NCI-H1694 treated with DMSO at 0.1 percent for 48 hours (cell line): ENCODE results near the gene SCG2.
"Not testable (repeated sequence)": the region's sequence is repeated elsewhere in the genome, so short reads cannot be mapped to it uniquely, and the experiment has no call there.

Experiments
- DNase-seq: peaks from one replicate; lab custom pipeline; 2025; lab: John Stamatoyannopoulos, UW

SCG2 gene

GRCh38 chr2:223612501-223612900, 10.3 kb upstream of the SCG2 start:
- DNase-seq, result no peak

- DNase-seq, result no peak
Measured at GRCh38 chr2:223611061-223611460, 8.9 kb upstream of the SCG2 start.

GRCh38 chr2:223607476-223607875, 5.3 kb upstream of the SCG2 start:
- no peak for DNase-seq

GRCh38 chr2:223606946-223607345, 4.8 kb upstream of the SCG2 start:
- no peak for DNase-seq

GRCh38 chr2:223604231-223604630, 2.1 kb upstream of the SCG2 start:
- DNase-seq, result no peak

- DNase-seq, result no peak
Measured at GRCh38 chr2:223602972-223603371, 811 bp upstream of the SCG2 start.

GRCh38 chr2:223601018-223601417, 1.1 kb downstream of the SCG2 start:
- no peak for DNase-seq

GRCh38 chr2:223599640-223600380, 2.4 kb downstream of the SCG2 start:
- DNase-seq, result no peak

GRCh38 chr2:223598994-223599639, 3.0 kb downstream of the SCG2 start:
- DNase-seq, result peak; percentile 33

GRCh38 chr2:223597076-223597475, 5.1 kb downstream of the SCG2 start:
- DNase-seq, result no peak

- DNase-seq, result no peak
Measured at GRCh38 chr2:223596208-223596607, 6.0 kb downstream of the SCG2 start.

- DNase-seq, result no peak
Measured at GRCh38 chr2:223594831-223595230, 7.3 kb downstream of the SCG2 start.

GRCh38 chr2:223594259-223594658, 7.9 kb downstream of the SCG2 start:
- no peak for DNase-seq

GRCh38 chr2:223592689-223593088, 9.5 kb downstream of the SCG2 start:
- DNase-seq, result not testable (repeated sequence)

- DNase-seq, result no peak
Measured at GRCh38 chr2:223591596-223591995, 10.6 kb downstream of the SCG2 start.

- DNase-seq, result no peak
Measured at GRCh38 chr2:223590964-223591363, 11.2 kb downstream of the SCG2 start.

GRCh38 chr2:223589901-223590300, 12.3 kb downstream of the SCG2 start:
- DNase-seq, result no peak

GRCh38 chr2:223588251-223588650, 13.9 kb downstream of the SCG2 start:
- DNase-seq, result no peak

- DNase-seq, result no peak
Measured at GRCh38 chr2:223587301-223587700, 14.9 kb downstream of the SCG2 start.

GRCh38 chr2:223586261-223586660, 15.9 kb downstream of the SCG2 start:
- DNase-seq, result peak; percentile 70

GRCh38 chr2:223585666-223586065, 16.5 kb downstream of the SCG2 start:
- DNase-seq, result peak; percentile 38

- DNase-seq, result no peak
Measured at GRCh38 chr2:223582001-223582400, 20.2 kb downstream of the SCG2 start.

- DNase-seq, result peak; percentile 26
Measured at GRCh38 chr2:223580951-223581350, 21.2 kb downstream of the SCG2 start.

GRCh38 chr2:223578846-223579245, 23.3 kb downstream of the SCG2 start:
- no peak for DNase-seq
